ENCODE results near the gene AHDC1. TPM values are rescaled to one million over a fixed set of nuclear protein-coding genes. Genes with fewer than 3 reads are reported as not detected.
"Not testable (repeated sequence)": the region's sequence is repeated elsewhere in the genome, so short reads cannot be mapped to it uniquely, and the experiment has no call there.

The AHDC1 gene
- total RNA-seq, 2 experiments from 2014 or later: 26.3 to 27.6 TPM

DNA sequence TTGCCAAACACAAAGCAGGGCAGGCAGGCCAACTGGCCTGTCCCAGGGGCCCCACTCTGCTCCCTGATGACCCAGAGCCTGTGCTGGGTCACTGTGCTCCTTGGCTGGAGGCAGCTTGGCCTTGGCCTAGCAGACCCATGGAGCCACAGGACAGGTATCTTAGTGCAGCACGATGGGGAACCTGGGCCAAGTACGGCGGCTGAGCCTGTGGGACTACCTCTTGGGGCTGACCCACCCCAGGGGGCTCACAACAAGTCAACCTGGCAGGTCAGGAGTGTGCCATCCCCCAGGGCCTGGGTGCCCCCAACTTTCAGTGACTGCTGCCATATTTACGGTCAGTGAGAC lies 41.1 kb upstream of the AHDC1 start:
- no peak for TF ChIP-seq CTCF (IDR thresholded peaks at IDR 0.05)
- ChIA-PET POLR2A (interaction anchor here (0.8 to 1.2 kb wide), 3 partner anchors 8 to 20 kb away, joined by 3 to 6 read pairs (median 3); no protein-coding TSS in a partner anchor), CTCF (interaction anchor here (0.8 to 3.0 kb wide), 5 partner anchors 8 to 39 kb away, joined by 3 to 23 read pairs (median 6); no protein-coding TSS in a partner anchor)
- no peak for DNase-seq
- H3K4me3 Mint-ChIP-seq: no peak overlapping the region
- H3K4me1 Mint-ChIP-seq (ENCODE audit: low read depth): peaks cover 17% of the 10 kb centered on the region
- no peaks in the 10 kb centered on the region for H3K27me3 Mint-ChIP-seq
- intact Hi-C loops (cut with micrococcal nuclease): loop anchor here (10.0 kb wide), 1 partner anchor 60 kb away; no protein-coding TSS in a partner anchor
- H3K36me3 Mint-ChIP-seq (ENCODE audit: low read depth): no peaks in the 10 kb centered on the region
- no peak for ATAC-seq
- no peak overlapping the region for H3K27ac Mint-ChIP-seq
- no peaks in the 10 kb centered on the region for H3K9me3 Mint-ChIP-seq

- H3K4me3 Mint-ChIP-seq: no peak overlapping the region
- ChIA-PET CTCF (interaction anchor here (0.8 to 3.0 kb wide), 9 partner anchors 9 to 38 kb away, joined by 3 to 23 read pairs (median 5); partner anchors contain the start of gene IFI6), POLR2A (interaction anchor here (0.8 to 2.0 kb wide), 4 partner anchors 9 to 21 kb away, joined by 3 to 6 read pairs (median 4); no protein-coding TSS in a partner anchor)
- no peak for ATAC-seq
- DNase-seq: no peak
- H3K9me3 Mint-ChIP-seq: no peaks in the 10 kb centered on the region
- intact Hi-C loops (cut with micrococcal nuclease): loop anchor here (10.0 kb wide), 1 partner anchor 60 kb away; no protein-coding TSS in a partner anchor
- peaks cover 14% of the 10 kb centered on the region for H3K4me1 Mint-ChIP-seq (ENCODE audit: low read depth)
- H3K27ac Mint-ChIP-seq: peak overlapping the region; percentile 36
- no peaks in the 10 kb centered on the region for H3K27me3 Mint-ChIP-seq
- no peak for TF ChIP-seq CTCF (IDR thresholded peaks at IDR 0.05)
- H3K36me3 Mint-ChIP-seq (ENCODE audit: low read depth): no peaks in the 10 kb centered on the region
Observed at GRCh38 chr1:27644369-27645070, 40.6 kb upstream of the AHDC1 start.

DNA sequence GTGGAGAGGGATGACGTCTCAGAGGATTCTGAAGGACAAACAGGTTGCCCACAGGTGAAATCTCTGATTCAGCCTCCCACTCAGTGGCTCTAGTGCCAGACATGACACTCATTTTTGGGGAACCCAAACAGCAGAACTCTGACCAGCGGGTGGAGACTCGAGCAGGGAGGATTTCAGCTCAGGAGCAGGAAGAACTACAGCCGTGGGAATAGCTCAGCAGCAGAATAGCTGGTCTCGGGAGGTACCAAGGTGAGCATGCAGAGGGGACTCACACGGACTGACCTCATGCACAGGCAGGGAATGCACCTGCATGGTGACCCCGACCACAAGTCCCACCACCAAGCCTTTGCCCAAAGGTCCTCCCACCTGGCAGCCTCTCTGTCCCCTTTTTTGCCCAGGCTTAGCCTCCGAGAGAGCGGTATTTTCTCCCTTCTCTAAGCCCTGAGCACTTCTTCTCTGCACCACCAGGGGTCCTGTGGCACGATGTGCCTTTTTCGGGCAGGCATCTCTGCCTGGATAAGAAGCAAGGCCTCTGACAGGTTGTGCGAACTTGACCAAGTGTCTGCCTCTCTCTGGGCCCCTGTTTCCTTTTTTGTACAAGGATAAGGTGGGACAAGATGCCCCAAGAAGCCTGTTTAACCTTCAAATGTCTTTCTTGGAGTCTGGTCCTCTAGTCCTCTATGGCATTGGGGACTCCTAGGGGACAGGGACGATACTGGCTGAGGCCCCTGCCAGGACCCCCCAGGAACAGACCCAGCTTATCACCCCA lies 39.8 kb upstream of the AHDC1 start:
- DNase-seq (peak; percentile 81), ATAC-seq (peak; percentile 99)
- no peak overlapping the region for H3K4me3 Mint-ChIP-seq
- CTCF ChIA-PET: interaction anchor here (0.5 to 3.0 kb wide), 13 partner anchors 9 to 102 kb away, joined by 3 to 23 read pairs (median 5); partner anchors contain the start of gene IFI6
- H3K27ac Mint-ChIP-seq: peak overlapping the region; percentile 42
- H3K36me3 Mint-ChIP-seq (ENCODE audit: low read depth): no peaks in the 10 kb centered on the region
- H3K4me1 Mint-ChIP-seq (ENCODE audit: low read depth): peaks cover 16% of the 10 kb centered on the region
- peak; percentile 91 for TF ChIP-seq CTCF (IDR thresholded peaks at IDR 0.05)
- POLR2A ChIA-PET: interaction anchor here (1.2 to 2.0 kb wide), 2 partner anchors 9 to 15 kb away, joined by 4 to 6 read pairs; no protein-coding TSS in a partner anchor
- intact Hi-C loops (cut with micrococcal nuclease): loop anchor here (10.0 kb wide), 1 partner anchor 61 kb away; no protein-coding TSS in a partner anchor
- no peaks in the 10 kb centered on the region for H3K27me3 Mint-ChIP-seq
- H3K9me3 Mint-ChIP-seq: no peaks in the 10 kb centered on the region

- H3K27ac Mint-ChIP-seq; POLR2A ChIA-PET; H3K9me3 Mint-ChIP-seq; H3K27me3 Mint-ChIP-seq; H3K36me3 Mint-ChIP-seq (ENCODE audit: low read depth); H3K4me3 Mint-ChIP-seq; ATAC-seq; DNase-seq: not testable (repeated sequence)
- peaks cover 32% of the 10 kb centered on the region for H3K4me1 Mint-ChIP-seq (ENCODE audit: low read depth)
- intact Hi-C loops (cut with micrococcal nuclease): loop anchor here (10.0 kb wide), 1 partner anchor 64 kb away; no protein-coding TSS in a partner anchor
- CTCF ChIA-PET: interaction anchor here (1.1 to 1.7 kb wide), 5 partner anchors 13 to 83 kb away, joined by 3 to 6 read pairs (median 5); no protein-coding TSS in a partner anchor
Observed at GRCh38 chr1:27640514-27640913, 36.6 kb upstream of the AHDC1 start.

DNA sequence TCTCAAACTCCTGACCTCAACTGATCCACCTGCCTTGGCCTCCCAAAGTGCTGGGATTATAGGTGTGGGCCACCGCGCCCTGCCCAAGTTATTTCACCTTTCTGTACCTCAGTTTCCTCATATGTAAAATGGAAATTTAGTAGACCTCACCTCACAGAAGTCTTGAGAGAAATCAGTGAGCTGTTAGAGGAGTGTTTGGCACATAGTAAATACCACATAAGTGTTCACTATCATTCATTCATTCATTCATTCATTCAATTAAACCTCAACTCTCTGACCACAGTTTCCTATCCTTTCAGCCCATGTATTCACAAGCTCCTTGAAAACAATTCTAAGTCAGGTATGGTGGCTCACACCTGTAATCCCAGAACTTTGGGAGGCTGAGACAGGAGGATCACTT lies 34.9 kb upstream of the AHDC1 start:
- no peak overlapping the region for H3K27ac Mint-ChIP-seq
- TF ChIP-seq CTCF (IDR thresholded peaks at IDR 0.05): no peak
- intact Hi-C loops (cut with micrococcal nuclease): no loop called here
- H3K4me1 Mint-ChIP-seq (ENCODE audit: low read depth): peaks cover 34% of the 10 kb centered on the region
- DNase-seq (no peak), ATAC-seq (no peak)
- H3K9me3 Mint-ChIP-seq: no peaks in the 10 kb centered on the region
- ChIA-PET POLR2A (interaction anchor here (0.6 to 1.2 kb wide), 2 partner anchors 20 to 90 kb away, joined by 3 to 4 read pairs; no protein-coding TSS in a partner anchor), CTCF (interaction anchor here (1.0 to 1.9 kb wide), 3 partner anchors 11 to 82 kb away, joined by 3 to 5 read pairs (median 4); no protein-coding TSS in a partner anchor)
- H3K4me3 Mint-ChIP-seq: no peak overlapping the region
- no peaks in the 10 kb centered on the region for H3K36me3 Mint-ChIP-seq (ENCODE audit: low read depth)
- no peaks in the 10 kb centered on the region for H3K27me3 Mint-ChIP-seq

Data from activated CD8-positive, alpha-beta T cell treated with anti-CD3 and anti-CD28 coated beads for 36 hours (primary cell).